Keratinocyte (primary cell): ENCODE measurements around the gene MAP4K2. TPM values are rescaled to one million over a fixed set of nuclear protein-coding genes. Genes with fewer than 3 reads are reported as not detected.

Experiments used
- DNase-seq: peaks from one replicate; pipeline ENCODE4 v3.0.0-alpha.2; 2011; ENCODE audit warnings: low read depth, missing footprints, low spot score
- FAIRE-seq: peaks from 2 replicates; lab custom pipeline; 2011; peaks lifted over from hg19 to GRCh38; lab: Jason Lieb, UNC
- H2AFZ ChIP-seq: 2 replicates; pipeline ENCODE4 v1.6.0; 2012; ENCODE audit warnings: low read length, control low read depth, inconsistent platforms; ENCODE audit not compliant: control insufficient read depth
- H3K27ac ChIP-seq: 2 replicates; pipeline ENCODE4 v1.5.1; 2011; ENCODE audit warnings: low read length; ENCODE audit not compliant: control insufficient read depth, insufficient read depth
- H3K27me3 ChIP-seq: 3 replicates; pipeline ENCODE4 v1.6.0; 2011; ENCODE audit warnings: low read length; ENCODE audit not compliant: control insufficient read depth, insufficient read depth; ENCODE audit errors: extremely low read depth
- H3K36me3 ChIP-seq, 2 experiments: 2 replicates in 1 of 2; 3 replicates in 1 of 2; pipeline ENCODE4 v1.5.1; 2011; ENCODE audit warnings: low read length in 2 of 2, mild to moderate bottlenecking in 1 of 2; ENCODE audit not compliant: control insufficient read depth in 2 of 2, insufficient read depth in 2 of 2; ENCODE audit errors: extremely low read depth in 1 of 2
- H3K4me1 ChIP-seq: 3 replicates; pipeline ENCODE4 v1.5.1; 2011; ENCODE audit warnings: low read length; ENCODE audit not compliant: control insufficient read depth, insufficient read depth; ENCODE audit errors: extremely low read depth
- H3K4me2 ChIP-seq: 3 replicates; pipeline ENCODE4 v1.6.0; 2011; ENCODE audit warnings: low read depth, low read length; ENCODE audit not compliant: control insufficient read depth, insufficient read depth; ENCODE audit errors: extremely low read depth
- H3K4me3 ChIP-seq, 3 experiments: fragments of 200-600 bp in 1 of 3; sonication (generic) in 1 of 3; 2 replicates in 2 of 3; 3 replicates in 1 of 3; pipeline ENCODE4 v1.5.1; 2011 to 2016; ENCODE audit warnings: low read length in 3 of 3, mild to moderate bottlenecking in 3 of 3, control low read depth in 2 of 3, inconsistent platforms in 1 of 3, low read depth in 1 of 3, mixed read lengths in 1 of 3, mixed run types in 1 of 3, moderate library complexity in 1 of 3; ENCODE audit not compliant: control insufficient read depth in 2 of 3, insufficient read depth in 2 of 3; ENCODE audit errors: extremely low read depth in 1 of 3
- H3K79me2 ChIP-seq: 2 replicates; pipeline ENCODE4 v1.6.0; 2012; ENCODE audit warnings: low read length; ENCODE audit not compliant: control insufficient read depth, insufficient read depth
- H3K9ac ChIP-seq: 3 replicates; pipeline ENCODE4 v1.6.0; 2011; ENCODE audit warnings: low read length; ENCODE audit not compliant: control insufficient read depth, insufficient read depth; ENCODE audit errors: extremely low read depth
- H3K9me1 ChIP-seq: 3 replicates; pipeline ENCODE4 v1.6.0; 2011; ENCODE audit warnings: low read length; ENCODE audit not compliant: control insufficient read depth, insufficient read depth; ENCODE audit errors: extremely low read depth
- H3K9me3 ChIP-seq: 2 replicates; pipeline ENCODE4 v1.5.1; 2012; ENCODE audit warnings: low read depth, low read length; ENCODE audit not compliant: control insufficient read depth
- H4K20me1 ChIP-seq: 3 replicates; pipeline ENCODE4 v1.6.0; 2011; ENCODE audit warnings: low read length; ENCODE audit not compliant: control insufficient read depth, insufficient read depth; ENCODE audit errors: extremely low read depth
- CTCF ChIP-seq, 3 experiments: IDR thresholded peaks in 1 of 3; conservative IDR thresholded peaks in 1 of 3; optimal IDR thresholded peaks in 1 of 3; 2 replicates in 2 of 3; 3 replicates in 1 of 3; pipeline versions ENCODE3 to v1.5.1; 2011; ENCODE audit warnings: low read length in 3 of 3, mild to moderate bottlenecking in 3 of 3, moderate library complexity in 2 of 3, control low read depth in 1 of 3, inconsistent platforms in 1 of 3; ENCODE audit not compliant: insufficient read depth in 2 of 3; ENCODE audit errors: extremely low read depth in 1 of 3
- EZH2 ChIP-seq: IDR thresholded peaks from one replicate; pipeline ENCODE4 v1.6.1; 2012; ENCODE audit warnings: inconsistent platforms, mild to moderate bottlenecking, low read length, moderate library complexity
- dilution Hi-C: fragments of 300-500 bp; cut with MboI; formaldehyde crosslinking; loops from one replicate; pipeline ENCODE4 v1.7.0; 2020; ENCODE audit warnings: low sequenced_read_pairs; ENCODE audit not compliant: extremely low pct_ligation_motif_present
- polyA plus RNA-seq, 5 experiments: library from polyadenylated mRNA; depleted of rRNA in 3 of 5; stranded (reverse) in 3 of 5; stranded (forward) in 1 of 5; unstranded in 1 of 5; fragments of >200 nt; gene quantifications; 1 replicate in 1 of 5; 2 replicates in 3 of 5; 3 replicates in 1 of 5; pipeline versions ENCODE4 v1.2.1 to v1.2.3, GENCODE V29; 2011 to 2012; ENCODE audit warnings: missing spikeins in 2 of 5, low read depth in 1 of 5, low replicate concordance in 1 of 5

Gene MAP4K2
- polyA plus RNA-seq, 1 donor (not counting 4 experiments of a cell fraction or from before 2014, with no cell fraction given): 6.7 TPM

- Histone ChIP-seq H3K9me1 (no peaks in the 10 kb centered on the region), H3K9me3 (no peaks in the 10 kb centered on the region), H2AFZ (peak overlapping the region; percentile 29), H3K36me3 (peaks cover 9 to 20% of the 10 kb centered on the region in 2 experiments), H3K27ac (no peak overlapping the region), H3K4me3 (peak overlapping the region; percentile 80 to 97 (median 83)), H3K79me2 (peaks cover 9% of the 10 kb centered on the region), H3K9ac (no peak overlapping the region), H3K27me3 (no peaks in the 10 kb centered on the region), H3K4me2 (peak overlapping the region; percentile 92), H3K4me1 (peaks cover 9% of the 10 kb centered on the region), H4K20me1 (no peaks in the 10 kb centered on the region)
- FAIRE-seq: no peak
- TF ChIP-seq EZH2 (no peak), CTCF (optimal IDR thresholded peaks at IDR 0.05 in 1 of 3, IDR thresholded peaks at IDR 0.05 in 1 of 3, conservative IDR thresholded peaks at IDR 0.05 in 1 of 3; ENCODE audit: extremely low read depth in 1 of 3, insufficient read depth in 2 of 3, low read length in 3 of 3) (no peak)
- dilution Hi-C loops: no loop called here
- DNase-seq: no peak
Observed at GRCh38 chr11:64810891-64811272, 7.9 kb upstream of the MAP4K2 start.

DNA sequence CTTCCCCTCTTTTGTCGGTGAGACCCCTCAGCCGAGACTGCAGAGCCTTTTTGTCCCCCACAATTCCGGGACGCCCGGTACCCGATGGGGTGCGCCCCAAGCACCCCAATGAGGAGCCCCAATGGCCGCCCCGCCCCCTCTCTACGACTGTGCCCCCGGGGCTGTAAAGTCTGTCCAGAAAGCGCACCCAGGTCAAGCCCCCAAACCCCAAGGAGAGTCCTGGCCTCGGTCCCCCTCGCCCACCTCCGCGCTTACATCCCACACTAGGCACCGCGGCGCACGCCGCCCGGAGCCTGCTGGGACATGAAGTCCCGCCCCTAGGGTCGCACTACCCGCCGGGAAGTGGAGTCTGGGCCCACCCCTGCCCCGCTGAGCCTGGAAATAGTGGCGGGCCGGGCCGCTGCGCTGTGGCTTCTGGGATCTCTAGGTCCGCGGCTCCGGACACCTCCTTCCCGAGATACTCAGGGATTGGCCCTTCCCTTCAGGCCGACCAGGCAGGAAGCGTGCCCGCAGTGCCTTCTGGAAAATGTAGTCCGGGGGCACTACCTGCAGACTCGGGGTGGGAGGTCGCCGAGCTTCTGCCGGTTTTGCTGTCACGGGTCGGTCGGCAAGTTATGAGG is 7.4 kb upstream of the MAP4K2 start, which contains the start of gene MEN1:
Gene MEN1 (minus strand): TSS at position 281 of the 620 bp plus-strand sequence. CDS start 442 bp downstream, outside the sequence.
- peaks cover 9% of the 10 kb centered on the region for H3K79me2 ChIP-seq
- peak within 1 kb of the TSS; percentile 80 for H2AFZ ChIP-seq
- peak within 1 kb of the TSS; percentile 92 for H3K4me2 ChIP-seq
- peak within 1 kb of the TSS; percentile 72 for H3K9ac ChIP-seq
- H3K36me3 ChIP-seq: peaks cover 9 to 22% of the 10 kb centered on the region in 2 experiments
- peak within 1 kb of the TSS; percentile 31 for H3K27ac ChIP-seq
- H3K27me3 ChIP-seq: no peaks in the 10 kb centered on the region
- TF ChIP-seq CTCF (optimal IDR thresholded peaks at IDR 0.05 in 1 of 3, IDR thresholded peaks at IDR 0.05 in 1 of 3, conservative IDR thresholded peaks at IDR 0.05 in 1 of 3; ENCODE audit: extremely low read depth in 1 of 3, insufficient read depth in 2 of 3, low read length in 3 of 3) (no peak), EZH2 (no peak)
- peak within 1 kb of the TSS; percentile 80 to 97 (median 83) for H3K4me3 ChIP-seq
- peak; percentile 36 for DNase-seq
- no peaks in the 10 kb centered on the region for H4K20me1 ChIP-seq
- dilution Hi-C loops: no loop called here
- peaks cover 9% of the 10 kb centered on the region for H3K4me1 ChIP-seq
- no peaks in the 10 kb centered on the region for H3K9me1 ChIP-seq
- no peaks in the 10 kb centered on the region for H3K9me3 ChIP-seq
- FAIRE-seq: no peak
